Measurements from ENCODE around the gene GLUL.

The GLUL gene

DNA sequence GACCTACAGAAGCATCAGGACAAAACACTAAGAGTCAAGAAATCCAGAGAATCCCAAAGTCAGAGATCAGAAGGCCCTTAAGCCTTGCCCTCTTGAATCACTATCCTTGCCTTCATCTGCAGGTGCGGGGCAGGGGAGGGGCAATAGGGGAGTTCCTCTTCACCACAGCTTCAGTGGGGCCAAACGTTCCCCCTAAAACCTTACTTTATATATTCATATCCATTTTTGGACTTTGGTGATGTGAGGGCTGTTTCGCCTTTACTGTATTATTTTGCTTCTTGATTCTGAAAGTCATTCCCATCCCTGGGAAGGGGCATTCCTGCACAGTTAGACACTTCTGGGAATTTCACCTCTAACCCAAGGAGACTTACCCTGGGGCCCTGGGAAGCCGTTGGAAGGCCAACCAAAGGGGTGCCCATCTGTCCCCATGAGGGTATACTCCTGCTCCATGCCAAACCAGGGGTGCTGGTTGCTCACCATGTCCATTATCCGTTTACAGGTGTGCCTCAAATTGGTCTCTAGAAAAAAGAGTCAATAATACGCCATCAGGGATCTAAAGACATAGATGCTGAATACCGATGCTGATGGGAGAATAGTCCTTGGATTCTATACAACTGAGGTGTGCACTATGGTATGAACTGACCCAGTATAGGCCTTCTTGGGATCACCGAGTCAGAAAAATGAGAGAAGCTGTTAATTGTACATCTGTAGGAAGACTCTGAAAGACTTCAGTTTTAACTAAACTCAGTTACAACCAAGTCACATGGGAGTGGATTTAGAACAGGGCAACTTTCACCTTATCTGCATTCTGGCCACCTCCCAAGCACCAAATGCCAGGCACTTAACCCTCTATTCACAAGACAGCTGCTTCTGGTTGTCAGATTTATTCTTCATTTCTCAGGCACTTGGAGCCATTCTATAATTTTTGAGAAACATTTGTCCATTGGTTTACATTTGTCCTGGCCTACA, 5.4 kb downstream of the GLUL start:
- Histone ChIP-seq H3K9me3 (no peaks in the 10 kb centered on the region), H3K4me3 (ENCODE audit: low read depth, low read length) (no peak overlapping the region), H3K36me3 (peaks cover 60% of the 10 kb centered on the region), H3K4me1 (no peaks in the 10 kb centered on the region; the same call in 1 of the 2 replicates), H3K27me3 (no peaks in the 10 kb centered on the region)
- TF ChIP-seq, protein P1, sequence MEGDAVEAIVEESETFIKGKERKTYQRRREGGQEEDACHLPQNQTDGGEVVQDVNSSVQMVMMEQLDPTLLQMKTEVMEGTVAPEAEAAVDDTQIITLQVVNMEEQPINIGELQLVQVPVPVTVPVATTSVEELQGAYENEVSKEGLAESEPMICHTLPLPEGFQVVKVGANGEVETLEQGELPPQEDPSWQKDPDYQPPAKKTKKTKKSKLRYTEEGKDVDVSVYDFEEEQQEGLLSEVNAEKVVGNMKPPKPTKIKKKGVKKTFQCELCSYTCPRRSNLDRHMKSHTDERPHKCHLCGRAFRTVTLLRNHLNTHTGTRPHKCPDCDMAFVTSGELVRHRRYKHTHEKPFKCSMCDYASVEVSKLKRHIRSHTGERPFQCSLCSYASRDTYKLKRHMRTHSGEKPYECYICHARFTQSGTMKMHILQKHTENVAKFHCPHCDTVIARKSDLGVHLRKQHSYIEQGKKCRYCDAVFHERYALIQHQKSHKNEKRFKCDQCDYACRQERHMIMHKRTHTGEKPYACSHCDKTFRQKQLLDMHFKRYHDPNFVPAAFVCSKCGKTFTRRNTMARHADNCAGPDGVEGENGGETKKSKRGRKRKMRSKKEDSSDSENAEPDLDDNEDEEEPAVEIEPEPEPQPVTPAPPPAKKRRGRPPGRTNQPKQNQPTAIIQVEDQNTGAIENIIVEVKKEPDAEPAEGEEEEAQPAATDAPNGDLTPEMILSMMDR (IDR thresholded peaks at IDR 0.05; ENCODE audit: low read depth, low read length): no peak
- no peak for DNase-seq

DNA sequence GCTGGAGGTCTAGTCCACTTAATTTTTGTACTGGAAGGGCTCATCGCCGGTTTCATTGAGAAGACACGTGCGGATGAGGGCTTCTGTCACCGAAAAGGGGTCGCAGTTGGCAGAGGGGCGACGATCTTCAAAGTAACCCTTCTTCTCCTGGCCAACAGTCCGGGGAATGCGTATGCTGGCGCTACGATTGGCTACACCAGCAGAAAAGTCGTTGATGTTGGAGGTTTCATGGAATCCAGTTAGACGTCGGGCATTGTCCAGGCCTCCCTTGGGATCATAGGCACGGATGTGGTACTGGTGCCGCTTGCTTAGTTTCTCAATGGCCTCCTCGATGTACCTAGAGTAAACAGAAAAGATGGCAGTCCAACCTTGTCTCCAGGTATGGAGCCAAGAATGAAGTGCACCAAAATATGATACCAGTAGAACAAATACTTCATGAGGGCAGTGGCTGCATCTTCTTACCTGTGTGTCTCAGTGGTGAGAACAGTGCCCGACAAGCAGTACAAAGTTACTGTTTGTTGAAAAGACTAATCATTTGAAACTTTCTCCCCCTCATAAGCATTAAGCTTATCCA, 7.1 kb downstream of the GLUL start:
- Histone ChIP-seq H3K4me3 (ENCODE audit: low read depth, low read length) (no peak overlapping the region), H3K9me3 (no peaks in the 10 kb centered on the region), H3K4me1 (no peaks in the 10 kb centered on the region; the same call in 1 of the 2 replicates), H3K36me3 (peaks cover 60% of the 10 kb centered on the region), H3K27me3 (no peaks in the 10 kb centered on the region)
- no peak for DNase-seq
- TF ChIP-seq, protein P1 (IDR thresholded peaks at IDR 0.05; ENCODE audit: low read depth, low read length): no peak

DNA sequence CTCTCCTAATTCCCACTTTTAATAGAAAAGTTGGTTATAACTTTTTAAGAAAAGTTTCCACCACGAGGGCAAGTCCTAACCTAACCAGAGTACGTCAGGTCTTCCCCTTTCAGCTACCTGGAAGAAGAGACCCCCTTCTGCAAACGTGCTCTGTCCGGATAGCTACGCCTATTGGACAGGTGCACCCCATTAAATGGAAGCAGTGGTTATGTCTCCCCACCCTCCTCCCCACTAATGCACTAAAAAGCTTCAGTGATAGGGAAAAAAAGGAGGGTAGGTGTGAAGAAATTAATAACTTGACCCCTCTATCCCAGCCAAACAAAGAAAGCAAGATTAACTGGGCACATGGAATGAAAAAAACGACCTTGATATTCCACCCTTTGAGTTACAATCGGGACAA, 7.7 kb downstream of the GLUL start:
- TF ChIP-seq, protein P1 (IDR thresholded peaks at IDR 0.05; ENCODE audit: low read depth, low read length): no peak
- no peaks in the 10 kb centered on the region for H3K27me3 ChIP-seq
- H3K4me3 ChIP-seq (ENCODE audit: low read depth, low read length): no peak overlapping the region
- peaks cover 60% of the 10 kb centered on the region for H3K36me3 ChIP-seq
- H3K4me1 ChIP-seq: no peaks in the 10 kb centered on the region
- DNase-seq: no peak
- H3K9me3 ChIP-seq: no peaks in the 10 kb centered on the region

DNA sequence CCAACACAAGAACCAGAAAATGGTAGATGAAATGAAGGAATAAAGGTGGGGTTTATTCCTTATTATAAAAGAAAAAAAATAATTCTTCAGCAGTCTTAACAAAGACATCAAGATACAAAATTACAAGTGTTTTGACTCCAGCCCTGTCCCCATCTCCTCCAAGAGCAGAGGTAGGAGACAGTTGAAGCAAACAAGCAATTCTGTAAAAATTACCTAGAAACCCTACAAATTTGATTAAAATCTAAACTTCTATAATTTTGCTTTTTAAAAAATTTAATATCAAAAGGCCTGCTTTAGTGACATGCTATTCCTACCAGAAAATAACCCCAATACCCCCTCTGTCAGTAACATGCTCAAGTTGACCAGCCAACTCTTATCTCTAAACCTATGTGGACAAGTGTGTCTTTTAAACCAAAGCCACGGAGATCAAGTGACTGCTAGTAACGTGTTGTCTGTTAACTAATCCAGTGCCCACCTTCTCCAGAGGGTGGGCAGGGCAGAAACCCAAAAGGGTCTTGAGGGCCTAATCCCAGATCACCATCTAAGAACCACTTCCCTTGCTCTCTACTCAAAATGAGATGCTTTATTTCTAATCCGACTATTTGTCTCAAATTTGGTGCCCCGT, 8.4 kb downstream of the GLUL start:
- H3K36me3 ChIP-seq: peaks cover 55% of the 10 kb centered on the region

DNA sequence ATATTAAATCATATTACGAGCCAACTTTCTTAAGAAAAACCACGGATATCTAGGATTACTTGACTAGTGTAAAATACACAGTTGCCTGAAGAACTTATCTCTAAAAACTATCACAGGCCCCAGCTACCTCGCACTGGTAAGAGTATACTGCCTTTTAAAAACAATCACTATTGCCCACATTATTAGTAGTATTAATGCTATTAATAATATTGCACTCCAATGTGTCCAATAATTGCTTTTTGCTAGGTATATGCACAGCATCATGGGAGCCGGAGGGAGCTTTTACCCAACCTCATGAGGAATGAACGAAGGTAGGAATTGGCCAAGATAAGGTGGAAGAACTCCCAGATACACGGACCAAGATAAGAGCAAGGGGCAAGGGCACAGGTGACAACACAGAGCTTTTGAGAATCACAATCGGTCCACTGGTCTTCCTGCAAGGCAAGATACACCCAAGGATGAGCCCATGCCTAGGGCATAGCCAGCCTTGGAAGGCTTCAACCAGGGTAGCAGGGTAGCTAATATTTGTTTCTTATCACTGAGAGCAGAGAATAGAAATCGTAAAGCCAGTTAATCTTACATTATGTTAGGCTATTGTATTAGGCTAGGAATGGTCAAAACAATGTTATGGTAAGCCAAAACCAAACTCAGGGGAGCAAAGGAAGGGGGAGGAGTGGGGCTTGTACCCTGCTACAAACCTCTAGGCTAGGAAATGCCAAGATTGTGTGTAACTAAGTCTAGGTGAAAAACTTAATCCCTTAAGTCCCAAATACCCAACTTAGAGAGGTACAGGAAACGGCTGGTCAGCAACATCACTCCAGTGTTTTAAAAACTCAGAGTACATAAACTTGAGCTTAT, 9.4 kb downstream of the GLUL start:
- DNase-seq: no peak
- TF ChIP-seq, protein P1 (IDR thresholded peaks at IDR 0.05; ENCODE audit: low read depth, low read length): no peak
- Histone ChIP-seq H3K4me1 (no peaks in the 10 kb centered on the region), H3K4me3 (ENCODE audit: low read depth, low read length) (no peak overlapping the region), H3K27me3 (no peaks in the 10 kb centered on the region), H3K36me3 (peaks cover 45% of the 10 kb centered on the region), H3K9me3 (no peaks in the 10 kb centered on the region)

More for the DNA sequence above, 8.4 kb downstream of the GLUL start:
- no peak overlapping the region for H3K4me3 ChIP-seq (ENCODE audit: low read depth, low read length)
- no peaks in the 10 kb centered on the region for H3K4me1 ChIP-seq
- H3K27me3 ChIP-seq: no peaks in the 10 kb centered on the region
- no peak for DNase-seq
- TF ChIP-seq, protein P1 (IDR thresholded peaks at IDR 0.05; ENCODE audit: low read depth, low read length): no peak
- H3K9me3 ChIP-seq: no peaks in the 10 kb centered on the region
